H1 (cell line): ENCODE data around the gene TEX38. TPM values are rescaled to one million over a fixed set of nuclear protein-coding genes. Genes with fewer than 3 reads are reported as not detected.
A peak's percentile ranks its signal among the peaks of the same experiment; 100 is the strongest.

Experiments
- ASH2L ChIP-seq: fragments of 200-600, 300-600 bp; sonication (generic); IDR thresholded peaks from one replicate; pipeline ENCODE4 v1.7.1; 2017; ENCODE audit warnings: low read length
- ATF3 ChIP-seq: IDR thresholded peaks from 2 replicates; pipeline ENCODE4 v1.6.1; 2011; ENCODE audit warnings: low read depth, mild to moderate bottlenecking, low read length; ENCODE audit not compliant: insufficient read depth
- CHD2 ChIP-seq: IDR thresholded peaks from 2 replicates; pipeline ENCODE4 v1.6.1; 2012; ENCODE audit warnings: low read length, improper control_type of control experiment
- CREB1 ChIP-seq: IDR thresholded peaks from 2 replicates; pipeline ENCODE4 v1.6.1; 2012; ENCODE audit warnings: inconsistent platforms
- CTBP2 ChIP-seq: IDR thresholded peaks from 2 replicates; pipeline ENCODE4 v1.7.0; 2011; ENCODE audit warnings: borderline replicate concordance, mild to moderate bottlenecking, moderate library complexity, mixed read lengths, low read length; ENCODE audit not compliant: insufficient read depth, insufficient read length
- EZH2 ChIP-seq: fragments of 200-600 bp; sonication (generic); IDR thresholded peaks from 2 replicates; pipeline ENCODE4 v1.7.1; 2012; ENCODE audit warnings: low read depth, mild to moderate bottlenecking, moderate library complexity, low read length, inconsistent platforms; ENCODE audit not compliant: severe bottlenecking
- HDAC2 ChIP-seq, 2 experiments: fragments of 300-600 bp in 1 of 2; sonication (generic) in 1 of 2; IDR thresholded peaks; 2 replicates each; pipeline ENCODE4 v1.6.1; 2011 to 2012; ENCODE audit warnings: low read depth in 2 of 2, low read length in 2 of 2, mild to moderate bottlenecking in 2 of 2, moderate library complexity in 2 of 2, borderline replicate concordance in 1 of 2, inconsistent platforms in 1 of 2
- NANOG ChIP-seq: IDR thresholded peaks from 2 replicates; pipeline ENCODE4 v1.6.1; 2011; ENCODE audit warnings: low read length, low read depth, mild to moderate bottlenecking, inconsistent platforms; ENCODE audit not compliant: insufficient read depth, poor library complexity, severe bottlenecking
- NRF1 ChIP-seq: IDR thresholded peaks from 2 replicates; pipeline ENCODE4 v1.6.1; 2011; ENCODE audit warnings: mild to moderate bottlenecking, low read depth, low read length, improper control_type of control experiment
- RAD21 ChIP-seq, 2 experiments: IDR thresholded peaks in 1 of 2; conservative IDR thresholded peaks in 1 of 2; 2 replicates each; pipeline ENCODE4 v1.6.1; 2011; ENCODE audit warnings: low read depth in 2 of 2, low read length in 2 of 2, improper control_type of control experiment in 1 of 2, inconsistent platforms in 1 of 2, mild to moderate bottlenecking in 1 of 2, moderate library complexity in 1 of 2
- RXRA ChIP-seq: IDR thresholded peaks from 2 replicates; pipeline ENCODE4 v1.6.1; 2011; ENCODE audit warnings: low read depth, mild to moderate bottlenecking, low read length, moderate library complexity; ENCODE audit not compliant: insufficient read depth
- SP4 ChIP-seq: IDR thresholded peaks from 2 replicates; pipeline ENCODE4 v1.6.1; 2012; ENCODE audit warnings: low read length, inconsistent platforms
- SUZ12 ChIP-seq: fragments of 200-600 bp; sonication (generic); IDR thresholded peaks from 2 replicates; pipeline ENCODE4 v1.6.1; 2012; ENCODE audit warnings: mild to moderate bottlenecking, inconsistent platforms, low read length, moderate library complexity, mixed read lengths
- TAF1 ChIP-seq: IDR thresholded peaks from 2 replicates; pipeline ENCODE4 v1.6.1; 2011; ENCODE audit warnings: mild to moderate bottlenecking, low read depth, low read length
- TEAD4 ChIP-seq: IDR thresholded peaks from 2 replicates; pipeline ENCODE4 v1.6.1; 2012; ENCODE audit warnings: low read depth, low read length, inconsistent platforms, mixed read lengths
- polyA plus RNA-seq, 7 experiments: library from polyadenylated mRNA; depleted of rRNA in 3 of 7; stranded (reverse) in 5 of 7; unstranded in 2 of 7; fragments of >200 nt in 5 of 7; fragments of 200-250 nt in 2 of 7; gene quantifications; 1 replicate in 5 of 7; 2 replicates in 1 of 7; 4 replicates in 1 of 7; pipeline versions ENCODE4 v1.2.1 to v1.2.3, GENCODE V29; 2011 to 2013; ENCODE audit warnings: missing spikeins in 2 of 7, mixed read lengths in 2 of 7
- total RNA-seq: library from RNA; stranded (reverse); fragmentation: NEBNext Ultra II Directional; extraction: Animal tissue kit (Norgen Biotek cat#: 25700); gene quantifications from 2 replicates; pipeline ENCODE4 v1.2.1, GENCODE V29; 2021

The TEX38 gene
- total and polyA plus RNA-seq, 2 of the 8 experiments (the other 6 are each of a cell fraction or from before 2014, with no cell fraction given), result 0.33 TPM; not detected in 1

GRCh38 chr1:46675549-46676314 is 4.1 kb downstream of the TEX38 start (continued):
- TF ChIP-seq SUZ12, result no peak
- peak; percentile 66 for TF ChIP-seq ATF3
- no peak for TF ChIP-seq CTBP2
- no peak for TF ChIP-seq CREB1
- no peak for TF ChIP-seq CHD2
- no peak for TF ChIP-seq HDAC2 (IDR thresholded peaks at IDR 0.05; ENCODE audit: borderline replicate concordance in 1 of 2, low read depth in 2 of 2, low read length in 2 of 2)
- peak; percentile 75 for TF ChIP-seq TEAD4
- no peak for TF ChIP-seq TAF1
- no peak for TF ChIP-seq NRF1
- no peak for TF ChIP-seq RXRA
- no peak for TF ChIP-seq RAD21 (IDR thresholded peaks at IDR 0.05 in 1 of 2, conservative IDR thresholded peaks at IDR 0.05 in 1 of 2; ENCODE audit: low read depth in 2 of 2, low read length in 2 of 2)
- TF ChIP-seq ASH2L, result no peak
- no peak for TF ChIP-seq NANOG
- TF ChIP-seq SP4, result no peak
- TF ChIP-seq EZH2, result no peak
